ENCODE measurements around the gene ZFP57.

Gene ZFP57

GRCh38 chr6:29625337-29625930 lies 55.5 kb downstream of the ZFP57 start:
- no peak for DNase-seq (ENCODE audit: low spot score)

- no peak for DNase-seq (ENCODE audit: low spot score)
These were observed 56.4 kb downstream of the ZFP57 start for GRCh38 chr6:29624520-29624961.
